Breast epithelium (tissue), 3 donors: ENCODE results near the gene COMP.

Experiments used
- CTCF ChIP-seq, 3 donors: fragments of 450-650 bp; IDR thresholded peaks; one replicate each; pipeline ENCODE4 v1.5.1; 2016 to 2017; ENCODE audit warnings: antibody characterized with exemption in 3 of 3, mild to moderate bottlenecking in 3 of 3, moderate library complexity in 3 of 3
- POLR2A ChIP-seq: fragments of 450-650 bp; IDR thresholded peaks from one replicate; pipeline ENCODE4 v1.6.1; 2016; ENCODE audit warnings: antibody characterized with exemption, mild to moderate bottlenecking, moderate library complexity
- POLR2AphosphoS5 ChIP-seq, 3 donors: sonication (generic); formaldehyde crosslinking; IDR thresholded peaks; one replicate each; pipeline ENCODE4 v1.6.1; 2017; ENCODE audit warnings: antibody characterized with exemption in 3 of 3

GRCh38 chr19:18798384-18799352 is 7.6 kb upstream of the COMP start:
- no peak for TF ChIP-seq CTCF (IDR thresholded peaks at IDR 0.05)
- TF ChIP-seq POLR2AphosphoS5 (IDR thresholded peaks at IDR 0.05) = no peak
- TF ChIP-seq POLR2A = no peak
